T-helper 9 cell (primary cell): ENCODE results near the gene TNK2.
"Not testable (repeated sequence)": the region's sequence is repeated elsewhere in the genome, so short reads cannot be mapped to it uniquely, and the experiment has no call there.

Experiments used
- DNase-seq: peaks from one replicate; pipeline ENCODE4 v3.0.0-alpha.2; 2020

Gene TNK2

GRCh38 chr3:195883160-195883559 is 25.2 kb downstream of the TNK2 start:
- no peak for DNase-seq

- DNase-seq, result no peak
Measured at GRCh38 chr3:195882002-195882441, 26.3 kb downstream of the TNK2 start.

DNA sequence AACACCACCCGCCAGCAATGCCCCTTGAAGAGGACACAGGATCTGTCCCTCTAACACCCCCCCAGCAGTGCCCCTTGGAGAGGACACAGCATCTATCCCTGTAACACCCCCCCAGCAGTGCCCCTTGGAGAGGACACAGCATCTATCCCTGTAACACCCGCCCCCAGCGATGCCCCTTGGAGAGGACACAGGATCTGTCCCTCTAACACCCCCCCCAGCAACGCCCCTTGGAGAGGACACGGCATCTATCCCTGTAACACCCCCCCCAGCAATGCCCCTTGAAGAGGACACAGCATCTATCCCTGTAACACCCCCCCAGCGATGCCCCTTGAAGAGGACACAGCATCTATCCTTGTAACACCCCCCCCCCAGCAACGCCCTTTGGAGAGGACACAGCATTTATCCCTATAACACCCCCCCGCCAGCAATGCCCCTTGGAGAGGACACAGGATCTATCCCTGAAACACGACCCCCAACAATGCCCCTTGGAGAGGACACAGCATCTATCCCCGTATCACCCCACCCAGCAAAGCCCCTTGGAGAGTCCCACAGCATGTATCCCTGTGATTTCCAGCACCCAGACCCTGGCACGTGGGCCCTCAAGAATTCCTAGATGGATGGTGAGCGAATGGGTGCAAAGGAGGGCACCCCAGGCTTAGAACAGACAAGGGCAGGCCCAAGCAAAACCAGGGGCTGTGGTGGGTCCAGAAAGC is 26.9 kb downstream of the TNK2 start:
- no peak for DNase-seq

DNA sequence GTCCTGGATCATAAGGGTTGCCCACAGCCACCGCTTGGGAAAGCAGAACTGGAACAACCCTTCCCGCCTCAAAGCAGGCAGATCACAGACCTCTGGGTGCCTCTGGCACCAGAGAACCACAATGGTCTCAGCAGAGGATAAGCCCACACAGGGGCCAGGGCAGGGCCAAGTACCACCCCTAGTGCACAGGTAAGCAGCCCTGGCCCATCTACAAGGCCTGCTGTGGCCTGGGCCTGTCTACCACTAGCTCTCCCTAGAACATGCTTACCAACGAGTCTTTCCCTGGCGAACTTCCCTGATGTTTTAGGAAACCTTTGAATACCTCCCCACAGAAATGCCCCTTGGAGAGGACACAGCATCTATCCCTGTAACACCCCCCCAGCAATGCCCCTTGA is 28.3 kb downstream of the TNK2 start:
- no peak for DNase-seq

GRCh38 chr3:195879416-195880036 is 28.8 kb downstream of the TNK2 start:
- DNase-seq, result no peak

DNA sequence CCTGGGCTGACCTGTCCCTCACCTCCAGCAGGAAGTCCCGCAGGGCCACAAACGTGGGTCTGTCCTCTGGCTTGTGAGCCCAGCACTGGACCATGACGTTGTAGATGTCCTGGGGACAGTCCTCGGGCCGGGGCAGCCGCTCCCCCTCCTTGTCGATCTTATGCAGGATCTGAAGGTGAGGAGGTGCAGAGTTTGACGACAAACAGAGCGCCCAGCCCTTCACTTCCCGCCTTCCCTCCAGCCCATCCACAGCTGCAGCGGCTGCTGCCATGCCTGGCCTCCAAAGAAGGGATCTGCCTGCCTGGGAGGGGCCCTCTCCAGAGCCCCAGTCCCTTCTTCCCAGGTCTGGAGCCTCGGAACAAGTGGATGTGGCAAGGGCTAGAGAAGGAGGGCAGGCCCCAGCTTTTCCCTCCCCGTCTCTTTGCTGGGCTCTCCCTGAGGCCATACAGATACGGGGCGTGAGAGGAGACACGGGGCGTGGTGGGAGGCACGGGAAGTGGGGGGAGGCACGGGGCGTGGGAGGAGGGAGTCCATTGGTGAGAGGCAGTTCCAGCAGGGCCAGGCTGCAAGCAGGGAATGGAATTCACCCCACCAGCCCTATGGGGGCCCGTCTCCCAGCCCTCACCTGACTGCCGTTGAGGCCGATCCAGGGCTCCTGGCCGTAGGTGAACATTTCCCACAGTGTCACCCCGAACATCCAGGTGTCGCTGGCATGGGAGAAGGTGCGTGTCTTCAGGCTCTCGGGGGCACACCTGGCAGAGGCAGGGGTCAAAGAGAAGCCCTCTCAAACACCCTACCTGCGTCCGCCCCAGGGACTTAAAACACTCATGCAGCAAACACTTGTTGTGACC is 29.7 kb downstream of the TNK2 start:
- DNase-seq, result no peak

DNA sequence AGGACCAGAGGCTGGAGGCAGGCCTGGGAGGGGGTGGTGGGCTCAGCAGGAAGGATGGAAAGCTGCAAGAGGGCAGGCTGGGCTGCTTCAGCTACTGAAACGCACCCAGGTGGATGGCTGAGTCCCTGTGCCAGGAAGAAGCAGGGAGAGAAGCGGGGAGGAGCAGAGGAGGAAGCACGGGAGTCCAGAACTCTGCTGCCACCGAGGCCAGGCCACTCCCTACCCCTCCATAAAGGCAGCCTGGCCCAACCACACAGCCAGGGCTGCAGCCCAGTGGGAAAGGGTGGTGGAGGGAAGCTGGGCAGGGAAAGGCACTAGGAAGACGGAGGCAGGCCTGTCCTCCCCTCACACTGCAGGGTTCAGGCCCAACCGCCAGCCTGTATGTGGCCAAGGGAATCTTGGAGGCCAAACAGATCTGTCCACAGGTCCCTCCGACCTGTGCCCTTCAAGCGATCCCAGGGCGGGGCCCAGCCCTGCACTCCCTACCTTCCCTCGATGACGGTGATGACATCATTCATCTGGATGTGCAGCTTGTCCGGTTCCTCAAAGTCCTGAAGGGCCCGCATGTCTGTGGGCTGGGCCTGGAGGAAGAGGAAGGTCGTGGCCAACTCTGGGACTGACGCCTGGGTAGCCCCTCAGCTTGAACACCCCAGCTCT is 30.5 kb downstream of the TNK2 start:
- no peak for DNase-seq

DNA sequence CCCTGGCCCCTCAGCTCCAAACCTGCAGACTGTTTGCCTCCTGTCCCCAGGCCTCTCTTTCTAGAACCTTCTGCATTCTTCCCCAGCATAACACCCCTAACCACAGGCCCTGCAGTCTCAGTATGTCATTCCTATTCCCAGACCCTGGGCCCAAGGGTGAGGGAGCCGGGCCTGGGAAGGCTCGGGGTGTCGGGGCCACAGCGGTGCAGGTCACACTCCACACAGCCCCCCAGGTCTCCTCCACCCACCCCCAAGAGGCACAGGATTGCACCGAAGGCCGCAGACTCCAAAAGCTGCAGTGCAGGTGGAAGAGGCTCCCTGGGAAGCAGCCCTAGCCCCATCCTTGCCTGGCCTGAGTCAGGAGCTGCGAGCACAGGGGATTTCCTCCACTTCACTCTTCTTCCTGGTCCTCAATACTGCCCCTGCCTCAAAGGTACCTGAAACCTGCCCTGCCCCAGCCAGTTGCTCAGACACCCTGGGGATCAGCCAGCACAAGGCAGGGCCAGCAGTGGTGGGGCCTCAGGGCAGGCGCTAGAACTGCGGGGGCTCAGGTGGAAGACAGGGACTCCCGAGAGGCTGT is 31.1 kb downstream of the TNK2 start:
- no peak for DNase-seq

DNA sequence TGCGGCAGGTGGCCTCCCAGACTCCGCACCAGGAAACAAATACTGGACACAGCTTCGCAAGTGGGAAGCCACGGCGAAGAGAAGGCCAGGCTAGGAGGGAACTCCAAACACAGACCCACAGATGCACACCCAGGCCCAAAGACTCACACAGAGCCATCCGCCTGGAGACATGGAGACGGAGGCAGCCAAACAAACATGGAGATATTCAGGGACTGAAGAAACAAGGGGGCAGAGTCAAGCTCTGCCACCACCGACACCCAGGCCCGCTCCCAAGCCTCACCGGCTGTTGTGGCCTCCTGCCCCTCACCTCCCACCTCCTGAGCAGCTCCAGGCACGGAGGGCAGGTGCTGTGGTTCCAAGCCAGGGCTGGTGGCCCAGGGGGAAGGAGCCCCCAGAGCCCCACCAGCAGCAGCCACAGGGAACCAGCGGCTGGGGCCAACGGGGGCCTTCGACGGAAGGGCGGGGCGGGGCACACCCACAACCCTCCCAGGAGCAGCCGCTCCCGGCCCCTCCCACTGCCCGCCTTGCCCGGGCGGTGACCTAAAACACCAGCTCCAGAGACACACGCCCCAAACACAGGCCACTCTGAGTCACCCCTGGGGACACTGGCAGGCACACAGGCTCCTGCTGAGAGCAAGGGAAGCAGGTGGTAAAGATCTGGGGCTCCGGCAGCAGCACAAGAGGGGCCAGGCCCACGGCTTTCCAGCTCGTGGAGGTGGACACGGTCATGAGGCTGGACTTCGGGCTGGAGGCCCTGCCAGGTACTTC is 31.9 kb downstream of the TNK2 start:
- DNase-seq, result peak; percentile 13

DNA sequence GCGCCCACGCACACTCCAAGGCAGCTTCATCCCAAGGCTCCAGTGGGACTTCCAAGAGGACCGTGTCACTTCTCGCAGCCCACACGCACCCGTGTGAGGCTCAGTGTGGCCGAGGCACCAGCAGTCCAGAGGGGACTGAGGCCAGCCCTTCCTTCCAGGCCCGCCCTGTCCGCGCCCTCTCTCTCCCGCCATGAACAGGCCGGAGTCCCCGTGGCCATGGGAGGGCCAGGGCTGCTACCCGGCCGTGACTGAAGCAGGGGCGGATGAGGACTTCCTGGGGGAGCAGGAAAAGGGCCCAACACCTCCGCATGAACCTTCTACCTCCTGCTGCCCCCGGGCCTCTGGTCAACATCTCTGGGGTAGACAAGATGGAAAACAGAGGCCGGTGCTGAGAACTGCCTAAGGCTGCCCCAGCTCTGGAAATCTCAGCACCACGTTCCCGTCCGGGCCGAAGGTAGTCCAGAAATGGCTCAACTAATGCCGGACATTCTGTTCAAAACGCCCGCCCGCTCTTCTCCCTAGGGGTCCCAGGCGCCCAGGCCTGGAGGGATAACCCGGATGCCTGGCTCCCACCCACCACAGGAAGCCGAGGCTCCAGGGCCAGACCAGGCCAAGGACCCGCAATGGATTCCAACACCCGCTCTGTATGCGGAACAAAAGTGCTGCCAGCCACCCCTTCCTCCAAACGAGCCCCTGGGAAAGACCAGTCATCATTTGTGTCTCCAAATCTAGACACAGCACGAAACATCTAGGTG is 32.7 kb downstream of the TNK2 start:
- DNase-seq, result no peak

DNA sequence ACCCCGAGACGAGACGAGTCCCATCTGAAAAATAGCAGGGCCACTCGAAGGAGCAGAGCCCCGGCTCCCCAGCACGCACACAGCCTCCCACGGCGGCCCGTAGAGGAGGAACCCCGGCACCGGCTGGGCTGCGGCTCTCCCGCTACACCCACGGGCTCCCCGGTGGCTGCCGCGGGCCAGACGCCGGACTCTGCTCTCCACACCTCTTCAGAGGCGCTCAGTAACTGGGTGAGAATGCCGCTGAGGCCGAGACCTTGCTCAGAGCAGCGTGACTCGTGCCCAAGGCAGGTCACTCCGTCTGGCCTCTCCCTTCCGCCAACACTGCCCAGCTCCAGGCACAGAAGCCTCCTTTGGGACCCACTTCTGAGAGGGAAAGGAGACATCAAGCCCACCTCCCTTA is 34.4 kb downstream of the TNK2 start:
- no peak for DNase-seq

- no peak for DNase-seq
Measured at GRCh38 chr3:195873281-195873887, 35.0 kb downstream of the TNK2 start.

- DNase-seq, result no peak
Measured at GRCh38 chr3:195872800-195873199, 35.6 kb downstream of the TNK2 start.

GRCh38 chr3:195872097-195872496 is 36.3 kb downstream of the TNK2 start:
- no peak for DNase-seq

DNA sequence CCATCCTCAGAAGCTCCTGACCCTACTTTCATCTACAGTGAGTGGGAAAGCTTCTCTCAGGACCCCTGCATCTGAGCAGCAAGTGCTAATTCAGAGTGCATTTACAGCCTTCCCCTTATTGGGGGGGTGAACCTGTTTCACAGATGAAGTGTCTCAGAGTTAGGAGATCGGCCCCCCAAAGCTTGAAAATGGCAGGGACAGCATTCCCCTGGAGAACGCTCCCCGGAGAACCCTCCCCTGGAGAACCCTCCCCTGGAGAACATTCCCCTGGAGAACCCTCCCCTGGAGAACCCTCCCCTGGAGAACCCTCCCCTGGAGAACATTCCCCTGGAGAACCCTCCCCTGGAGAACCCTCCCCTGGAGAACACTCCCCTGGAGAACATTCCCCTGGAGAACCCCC is 36.7 kb downstream of the TNK2 start:
- DNase-seq, result not testable (repeated sequence)

DNA sequence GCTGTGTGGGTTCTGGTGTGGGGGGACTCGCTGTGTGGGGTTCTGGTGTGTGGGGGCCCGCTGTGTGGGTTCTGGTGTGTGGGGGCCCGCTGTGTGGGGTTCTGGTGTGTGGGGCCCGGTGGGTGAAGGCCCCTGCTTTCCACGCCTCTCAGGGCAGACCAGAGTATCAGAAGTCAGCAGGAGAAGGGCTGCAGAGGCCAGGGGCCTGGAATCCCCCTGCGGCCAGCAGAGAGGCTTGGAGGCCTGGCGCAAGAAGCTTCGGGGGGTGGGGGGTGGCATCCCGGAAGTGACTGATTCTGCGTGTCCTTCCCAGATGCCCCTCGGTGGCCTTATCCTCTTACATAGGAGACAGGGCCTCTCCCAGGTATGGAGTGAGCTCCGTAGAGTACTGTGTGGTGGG is 37.4 kb downstream of the TNK2 start:
- DNase-seq, result no peak

DNA sequence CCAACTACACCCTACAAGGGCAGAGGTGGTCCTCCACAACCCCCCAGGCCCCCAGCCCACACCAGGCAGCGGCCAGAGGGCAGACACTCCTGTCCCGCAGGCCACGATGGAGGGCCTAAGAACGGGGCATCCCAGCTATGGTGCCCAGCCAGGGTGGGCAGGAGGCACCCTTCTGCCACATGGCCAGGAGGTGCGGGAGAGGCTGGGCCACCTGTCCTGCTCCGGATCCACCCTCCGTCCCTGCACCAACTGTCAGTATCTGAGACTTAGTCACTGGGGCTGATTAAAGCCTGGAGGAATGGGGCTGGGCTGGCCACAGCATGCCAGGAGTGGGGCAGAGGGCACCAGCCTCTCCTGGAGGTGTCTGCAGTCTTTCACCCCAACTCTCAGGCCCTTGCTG is 37.9 kb downstream of the TNK2 start:
- no peak for DNase-seq

DNA sequence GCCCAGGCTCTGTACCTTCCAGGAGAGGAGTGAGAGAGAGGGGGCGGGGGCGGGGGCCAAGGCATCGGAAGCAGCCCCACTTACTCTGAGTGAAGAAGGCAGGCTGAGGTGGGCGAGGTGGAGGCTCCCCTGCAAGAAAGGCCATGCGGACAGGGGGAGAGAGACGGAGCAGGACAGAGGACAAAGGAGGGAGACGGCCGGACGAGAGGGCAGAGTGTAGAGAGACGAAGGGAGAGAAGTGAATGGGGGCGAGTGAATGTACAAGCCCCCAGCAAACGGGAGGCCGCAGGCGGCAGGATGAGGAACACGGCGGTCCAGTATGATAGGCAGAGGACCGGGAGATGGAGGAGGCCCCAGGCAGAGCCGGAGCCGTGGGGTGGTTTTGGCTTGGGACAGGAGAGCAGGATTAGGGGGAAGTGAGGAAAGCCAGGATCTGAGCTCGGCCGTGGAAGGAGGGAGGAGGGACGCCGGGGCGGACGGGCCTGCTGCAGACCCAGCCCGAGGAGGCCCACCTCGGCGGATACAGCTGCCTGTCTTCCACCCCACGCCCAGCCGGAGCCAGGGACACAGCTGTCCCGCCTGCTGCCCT is 38.8 kb downstream of the TNK2 start:
- no peak for DNase-seq

- no peak for DNase-seq
Measured at GRCh38 chr3:195868866-195869412, 39.4 kb downstream of the TNK2 start.

GRCh38 chr3:195868336-195868865 is 40.0 kb downstream of the TNK2 start:
- DNase-seq, result no peak
